ENCODE measurements around the gene COQ8B.

The COQ8B gene

DNA sequence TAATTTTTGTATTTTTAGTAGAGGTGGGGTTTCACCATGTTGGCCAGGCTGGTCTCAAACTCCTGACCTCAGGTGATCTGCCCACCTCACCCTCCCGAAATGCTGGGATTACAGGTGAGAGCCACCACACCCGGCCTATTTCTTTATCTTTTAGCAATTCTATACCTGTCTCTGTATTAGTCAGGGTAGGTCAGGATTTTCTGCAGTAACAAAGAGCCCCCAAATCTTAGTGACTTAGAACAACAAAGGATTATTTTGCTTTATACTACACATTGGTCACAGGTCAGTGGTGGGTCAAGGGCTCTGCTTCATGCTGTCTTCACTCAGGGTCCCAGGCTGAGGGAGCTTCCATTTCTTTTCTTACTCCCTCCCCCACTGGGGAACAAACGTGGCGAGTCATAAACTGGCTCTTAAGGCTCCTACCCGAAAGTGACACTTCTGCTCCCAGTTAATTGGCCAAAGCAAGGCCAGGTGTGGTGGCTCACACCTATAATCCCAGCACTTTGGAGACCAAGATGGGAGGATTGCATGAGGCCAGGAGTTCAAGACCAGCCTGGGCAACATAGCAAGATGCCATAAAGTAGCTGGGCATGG lies 7.1 kb upstream of the COQ8B start:
- TF ChIP-seq, protein P1, sequence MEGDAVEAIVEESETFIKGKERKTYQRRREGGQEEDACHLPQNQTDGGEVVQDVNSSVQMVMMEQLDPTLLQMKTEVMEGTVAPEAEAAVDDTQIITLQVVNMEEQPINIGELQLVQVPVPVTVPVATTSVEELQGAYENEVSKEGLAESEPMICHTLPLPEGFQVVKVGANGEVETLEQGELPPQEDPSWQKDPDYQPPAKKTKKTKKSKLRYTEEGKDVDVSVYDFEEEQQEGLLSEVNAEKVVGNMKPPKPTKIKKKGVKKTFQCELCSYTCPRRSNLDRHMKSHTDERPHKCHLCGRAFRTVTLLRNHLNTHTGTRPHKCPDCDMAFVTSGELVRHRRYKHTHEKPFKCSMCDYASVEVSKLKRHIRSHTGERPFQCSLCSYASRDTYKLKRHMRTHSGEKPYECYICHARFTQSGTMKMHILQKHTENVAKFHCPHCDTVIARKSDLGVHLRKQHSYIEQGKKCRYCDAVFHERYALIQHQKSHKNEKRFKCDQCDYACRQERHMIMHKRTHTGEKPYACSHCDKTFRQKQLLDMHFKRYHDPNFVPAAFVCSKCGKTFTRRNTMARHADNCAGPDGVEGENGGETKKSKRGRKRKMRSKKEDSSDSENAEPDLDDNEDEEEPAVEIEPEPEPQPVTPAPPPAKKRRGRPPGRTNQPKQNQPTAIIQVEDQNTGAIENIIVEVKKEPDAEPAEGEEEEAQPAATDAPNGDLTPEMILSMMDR (IDR thresholded peaks at IDR 0.05; ENCODE audit: insufficient read depth, low read depth, low read length, missing control alignments): no peak
- H3K4me3 ChIP-seq (ENCODE audit: low read depth, low read length): no peak overlapping the region
- no peak for DNase-seq (ENCODE audit: low read depth)

GRCh38 chr19:40721936-40722661 lies 5.4 kb upstream of the COQ8B start:
- TF ChIP-seq, protein P1 (IDR thresholded peaks at IDR 0.05; ENCODE audit: insufficient read depth, low read depth, low read length, missing control alignments): no peak
- no peak overlapping the region for H3K4me3 ChIP-seq (ENCODE audit: low read depth, low read length)
- no peak for DNase-seq (ENCODE audit: low read depth)

GRCh38 chr19:40721140-40721486 lies 4.4 kb upstream of the COQ8B start:
- no peak for DNase-seq (ENCODE audit: low read depth)
- TF ChIP-seq, protein P1 (IDR thresholded peaks at IDR 0.05; ENCODE audit: insufficient read depth, low read depth, low read length, missing control alignments): no peak
- H3K4me3 ChIP-seq (ENCODE audit: low read depth, low read length): no peak overlapping the region

DNA sequence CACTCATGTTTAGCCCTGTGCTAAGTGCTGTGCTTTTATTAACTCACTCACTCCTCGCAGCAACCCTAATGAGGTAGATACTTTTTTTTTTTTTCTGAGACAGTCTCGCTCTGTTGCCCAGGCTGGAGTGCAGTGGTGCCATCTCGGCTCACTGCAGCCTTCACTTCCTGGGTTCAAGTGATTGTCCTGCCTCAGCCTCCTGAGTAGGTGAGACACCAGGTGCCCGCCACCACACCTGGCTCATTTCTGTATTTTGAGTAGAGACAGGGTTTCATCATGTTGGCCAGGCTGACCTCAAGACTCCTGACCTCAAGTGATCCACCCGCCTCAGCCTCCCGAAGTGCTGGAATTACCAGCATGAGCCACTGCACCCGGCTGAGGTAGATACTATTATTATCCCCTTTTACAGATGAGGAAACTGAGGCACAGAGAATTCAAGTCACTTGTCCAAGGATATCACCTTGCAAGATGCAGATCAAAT lies 2.8 kb upstream of the COQ8B start:
- DNase-seq (ENCODE audit: low read depth): peak; percentile 37
- peak overlapping the region; percentile 85 for H3K4me3 ChIP-seq (ENCODE audit: low read depth, low read length)
- TF ChIP-seq, protein P1 (IDR thresholded peaks at IDR 0.05; ENCODE audit: insufficient read depth, low read depth, low read length, missing control alignments): no peak

DNA sequence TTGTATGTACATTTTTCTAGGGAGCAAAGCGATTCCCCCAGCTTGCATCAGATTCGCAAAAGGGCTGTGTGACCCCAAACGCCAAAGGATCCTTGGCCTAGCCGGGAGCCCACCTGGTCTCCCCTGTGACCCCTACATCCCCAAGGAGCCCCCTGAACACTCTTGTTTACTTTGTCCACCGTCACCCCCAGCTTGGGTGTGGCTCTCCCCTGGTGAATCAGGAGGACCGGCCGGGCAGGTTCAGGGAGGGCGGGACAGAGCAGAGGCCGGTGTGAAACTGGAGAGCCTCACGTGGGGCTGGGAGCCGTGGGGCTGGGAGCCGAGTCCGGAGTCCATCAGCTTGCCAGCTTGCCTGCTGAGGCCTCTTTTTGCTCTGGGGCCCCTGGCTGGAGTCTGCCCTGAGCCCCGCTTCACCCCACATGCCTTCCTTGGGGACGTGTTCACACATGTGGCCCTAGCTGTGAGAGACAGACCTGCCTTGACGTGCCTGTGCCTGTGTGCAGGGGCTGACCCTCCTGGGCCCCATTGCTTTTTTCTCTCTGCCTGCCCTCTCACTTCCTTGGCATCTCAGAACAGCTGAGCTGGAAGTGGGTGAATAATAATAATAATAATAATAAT lies 2.2 kb upstream of the COQ8B start:
- H3K4me3 ChIP-seq (ENCODE audit: low read depth, low read length): peak overlapping the region; percentile 85
- DNase-seq (ENCODE audit: low read depth): peak; percentile 56

GRCh38 chr19:40717880-40718773 lies 1.4 kb upstream of the COQ8B start:
- H3K4me3 ChIP-seq (ENCODE audit: low read depth, low read length): peak overlapping the region; percentile 85
- DNase-seq (ENCODE audit: low read depth): no peak
- TF ChIP-seq, protein P1 (IDR thresholded peaks at IDR 0.05; ENCODE audit: insufficient read depth, low read depth, low read length, missing control alignments): no peak

More for the DNA sequence above, 2.2 kb upstream of the COQ8B start:
- TF ChIP-seq, protein P1 (IDR thresholded peaks at IDR 0.05; ENCODE audit: insufficient read depth, low read depth, low read length, missing control alignments): no peak

Measured in GM12865 (cell line).